Stimulated activated CD4-positive, alpha-beta T cell treated with anti-CD3 and anti-CD28 coated beads, Interleukin-15, amount 100 ng/mL, for 24 hours (primary cell): ENCODE results near the gene ARAP1.
A peak's percentile ranks its signal among the peaks of the same experiment; 100 is the strongest.

Experiments used
- DNase-seq: peaks from one replicate; pipeline ENCODE4 v3.0.0-alpha.2; 2020

ARAP1 gene

GRCh38 chr11:72760539-72761405, 8.6 kb upstream of the ARAP1 start:
- no peak for DNase-seq

GRCh38 chr11:72759468-72759985, 7.3 kb upstream of the ARAP1 start:
- no peak for DNase-seq

GRCh38 chr11:72758690-72759389, 6.6 kb upstream of the ARAP1 start:
- no peak for DNase-seq

- DNase-seq = no peak
Observed at GRCh38 chr11:72758304-72758689, 6.1 kb upstream of the ARAP1 start.

- no peak for DNase-seq
Observed at GRCh38 chr11:72755713-72756285, 3.6 kb upstream of the ARAP1 start.

- DNase-seq = no peak
Observed at GRCh38 chr11:72754544-72755155, 2.4 kb upstream of the ARAP1 start.

- DNase-seq = no peak
Observed at GRCh38 chr11:72754149-72754543, 1.9 kb upstream of the ARAP1 start.

- no peak for DNase-seq
Observed at GRCh38 chr11:72753341-72754148, 1.3 kb upstream of the ARAP1 start.

GRCh38 chr11:72751116-72752087, 806 bp downstream of the ARAP1 start:
- DNase-seq = peak; percentile 17

GRCh38 chr11:72750556-72751115, 1.6 kb downstream of the ARAP1 start:
- DNase-seq = no peak

- no peak for DNase-seq
Observed at GRCh38 chr11:72750086-72750485, 2.1 kb downstream of the ARAP1 start.

- DNase-seq = no peak
Observed at GRCh38 chr11:72747289-72747855, 4.8 kb downstream of the ARAP1 start.

- DNase-seq = no peak
Observed at GRCh38 chr11:72746821-72747220, 5.4 kb downstream of the ARAP1 start.

GRCh38 chr11:72745925-72746550, 6.2 kb downstream of the ARAP1 start:
- no peak for DNase-seq

GRCh38 chr11:72745511-72745910, 6.7 kb downstream of the ARAP1 start:
- no peak for DNase-seq

GRCh38 chr11:72744474-72744873, 7.7 kb downstream of the ARAP1 start:
- DNase-seq = no peak

- no peak for DNase-seq
Observed at GRCh38 chr11:72743321-72744221, 8.6 kb downstream of the ARAP1 start.

GRCh38 chr11:72742513-72743320, 9.5 kb downstream of the ARAP1 start:
- DNase-seq = no peak
